Measurements from ENCODE around the gene CYP2E1.
"Not testable (repeated sequence)": the region's sequence is repeated elsewhere in the genome, so short reads cannot be mapped to it uniquely, and the experiment has no call there.

The CYP2E1 gene

DNA sequence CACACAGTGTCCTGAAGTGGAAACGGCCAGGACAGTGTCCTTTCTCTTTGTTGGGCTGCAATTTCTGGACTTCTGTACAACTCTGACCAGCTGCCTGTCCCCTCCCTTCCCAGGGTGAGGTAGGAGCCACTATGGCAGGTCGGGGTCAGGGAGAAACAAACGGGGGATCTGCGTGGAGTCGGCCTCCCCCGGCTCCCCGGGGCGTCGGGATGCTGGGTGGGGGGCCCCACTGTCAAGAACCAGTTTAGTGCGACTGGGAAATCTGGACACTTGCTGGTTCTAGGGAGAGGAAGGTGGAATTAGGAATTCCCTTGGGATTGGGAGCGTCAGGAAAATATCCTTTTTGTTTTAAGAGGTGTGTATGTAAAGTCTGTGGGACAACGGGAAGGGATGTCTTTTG is 37.7 kb downstream of the CYP2E1 start:
- Histone ChIP-seq H3K9me3 (ENCODE audit: insufficient read depth, low read depth, low read length) (peaks cover 76% of the 10 kb centered on the region), H3K27ac (ENCODE audit: low read length) (no peak overlapping the region), H3K4me1 (ENCODE audit: insufficient read depth, low read length) (no peaks in the 10 kb centered on the region), H3K27me3 (ENCODE audit: insufficient read depth, low read length) (peaks cover 2% of the 10 kb centered on the region), H3K36me3 (ENCODE audit: insufficient read depth, low read depth, low read length) (no peaks in the 10 kb centered on the region), H3K4me3 (ENCODE audit: low read length) (no peak overlapping the region), H3K9ac (ENCODE audit: low read depth, low read length) (no peak overlapping the region)

DNA sequence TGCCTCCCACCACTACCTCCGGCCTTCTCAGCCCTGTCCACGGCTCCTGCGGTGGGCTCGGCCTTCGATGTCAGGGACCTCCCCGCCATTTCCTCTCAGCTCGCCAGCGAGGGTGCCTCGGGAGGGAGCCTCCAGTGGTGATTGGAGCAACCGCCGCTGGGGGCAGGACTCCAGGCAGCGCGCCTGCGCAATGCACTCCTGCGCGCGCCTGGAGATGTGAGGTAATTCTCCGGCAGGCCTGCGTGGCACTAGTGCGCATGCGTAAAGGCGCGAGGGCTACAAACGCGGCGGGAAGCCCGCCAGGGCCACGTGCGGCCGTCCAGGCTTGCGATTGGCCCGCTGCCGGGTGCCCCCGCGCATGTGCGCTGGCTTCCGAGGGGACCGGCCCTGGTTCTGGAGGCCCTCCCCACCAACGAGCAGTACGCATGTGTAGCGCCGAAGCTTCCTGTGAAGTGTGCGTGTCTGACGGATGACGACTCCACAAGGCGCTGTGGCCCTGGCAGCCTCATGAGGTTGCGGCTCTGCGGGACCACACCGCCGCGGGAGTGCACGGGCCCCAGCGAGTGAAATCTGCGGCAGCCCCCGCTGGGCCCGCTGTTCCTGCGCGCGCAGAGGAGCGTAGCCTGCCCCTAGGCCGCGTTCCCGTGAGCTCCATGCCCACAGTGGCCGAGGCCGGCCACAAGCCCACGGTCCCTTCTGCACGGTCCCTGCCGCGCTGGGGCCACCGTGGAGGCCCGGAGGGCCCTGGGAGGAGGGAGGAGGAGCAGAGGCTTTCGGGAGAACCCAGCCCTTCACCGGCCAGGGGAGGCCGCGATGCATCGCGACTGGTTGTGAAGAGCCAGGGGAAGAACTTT is 38.5 kb downstream of the CYP2E1 start, which contains the start of gene SYCE1:
Gene SYCE1 (minus strand): TSS at position 143 of the 854 bp plus-strand sequence. CDS start 54 bp downstream, at position 89.
- Histone ChIP-seq H3K9me3 (ENCODE audit: insufficient read depth, low read depth, low read length) (peaks cover 69% of the 10 kb centered on the region), H3K27me3 (ENCODE audit: insufficient read depth, low read length) (peaks cover 4% of the 10 kb centered on the region), H3K4me3 (ENCODE audit: low read length) (no peak within 1 kb of the TSS), H3K36me3 (ENCODE audit: insufficient read depth, low read depth, low read length) (no peaks in the 10 kb centered on the region), H3K4me1 (ENCODE audit: insufficient read depth, low read length) (no peaks in the 10 kb centered on the region), H3K27ac (ENCODE audit: low read length) (no peak within 1 kb of the TSS), H3K9ac (ENCODE audit: low read depth, low read length) (no peak within 1 kb of the TSS)

DNA sequence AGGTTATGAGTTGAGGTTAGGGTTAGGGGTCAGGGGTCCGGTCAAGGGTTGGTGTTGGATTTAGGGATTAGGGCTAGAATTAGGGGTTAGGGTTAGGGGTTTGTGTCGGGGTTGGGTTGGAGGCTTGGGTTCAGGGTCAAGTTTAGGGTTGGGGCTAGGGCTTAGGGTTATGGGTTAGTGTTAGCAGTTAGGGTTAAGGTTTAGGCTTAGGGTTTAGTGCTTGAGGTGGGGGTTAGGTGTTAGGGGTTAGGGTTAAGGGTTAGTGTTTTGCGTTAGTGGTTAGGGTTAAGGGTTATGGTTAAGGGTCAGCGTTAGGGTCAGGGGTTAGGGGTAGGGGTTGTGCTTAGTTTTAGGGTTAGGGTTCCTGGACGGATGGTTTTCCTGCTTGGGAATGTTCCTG is 40.0 kb downstream of the CYP2E1 start:
- no peaks in the 10 kb centered on the region for H3K4me1 ChIP-seq (ENCODE audit: insufficient read depth, low read length)

DNA sequence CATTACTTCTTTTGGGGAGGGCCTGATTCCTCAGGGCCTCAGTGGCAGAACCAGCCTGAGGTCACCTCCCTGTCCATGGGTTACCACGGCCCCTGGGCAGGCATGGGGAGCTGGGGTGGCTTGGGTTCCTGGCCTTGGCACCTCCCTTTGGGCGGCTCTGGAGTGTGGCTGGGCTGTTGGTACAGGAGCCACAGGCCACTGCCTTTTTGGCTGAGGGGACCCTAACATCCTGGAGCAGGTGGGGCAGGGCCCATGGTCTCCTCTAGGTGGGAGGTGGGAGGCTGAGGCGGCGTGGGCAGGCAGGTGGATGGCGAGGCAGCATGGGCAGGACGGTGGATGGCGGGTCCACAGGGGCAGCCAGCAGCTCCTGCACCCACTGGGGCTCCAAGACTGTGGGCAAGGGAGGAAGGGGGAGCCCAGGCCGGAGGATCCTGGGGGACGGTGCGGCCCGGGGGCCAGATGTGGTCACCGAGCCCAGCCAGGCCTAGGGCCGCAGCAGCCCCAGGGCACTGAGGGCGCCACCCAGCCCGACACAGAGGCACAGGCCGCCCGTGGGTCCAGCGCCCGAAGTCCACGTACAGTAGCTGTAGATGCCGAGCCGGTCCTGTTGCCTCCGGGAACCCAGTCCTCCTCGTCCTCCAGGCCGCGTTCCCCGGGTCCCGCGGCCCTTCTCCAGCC is 40.6 kb downstream of the CYP2E1 start:
- Histone ChIP-seq H3K36me3 (ENCODE audit: insufficient read depth, low read depth, low read length) (no peaks in the 10 kb centered on the region), H3K9ac (ENCODE audit: low read depth, low read length) (no peak overlapping the region), H3K9me3 (ENCODE audit: insufficient read depth, low read depth, low read length) (peaks cover 52% of the 10 kb centered on the region), H3K4me1 (ENCODE audit: insufficient read depth, low read length) (no peaks in the 10 kb centered on the region), H3K27me3 (ENCODE audit: insufficient read depth, low read length) (peaks cover 4% of the 10 kb centered on the region), H3K27ac (ENCODE audit: low read length) (no peak overlapping the region), H3K4me3 (ENCODE audit: low read length) (no peak overlapping the region)

More for the DNA sequence above, 40.0 kb downstream of the CYP2E1 start:
- Histone ChIP-seq H3K27me3 (ENCODE audit: insufficient read depth, low read length) (peaks cover 4% of the 10 kb centered on the region), H3K9me3 (ENCODE audit: insufficient read depth, low read depth, low read length) (peaks cover 55% of the 10 kb centered on the region), H3K4me3 (ENCODE audit: low read length) (no peak overlapping the region), H3K27ac (ENCODE audit: low read length) (no peak overlapping the region), H3K9ac (ENCODE audit: low read depth, low read length) (no peak overlapping the region), H3K36me3 (ENCODE audit: insufficient read depth, low read depth, low read length) (no peaks in the 10 kb centered on the region)

DNA sequence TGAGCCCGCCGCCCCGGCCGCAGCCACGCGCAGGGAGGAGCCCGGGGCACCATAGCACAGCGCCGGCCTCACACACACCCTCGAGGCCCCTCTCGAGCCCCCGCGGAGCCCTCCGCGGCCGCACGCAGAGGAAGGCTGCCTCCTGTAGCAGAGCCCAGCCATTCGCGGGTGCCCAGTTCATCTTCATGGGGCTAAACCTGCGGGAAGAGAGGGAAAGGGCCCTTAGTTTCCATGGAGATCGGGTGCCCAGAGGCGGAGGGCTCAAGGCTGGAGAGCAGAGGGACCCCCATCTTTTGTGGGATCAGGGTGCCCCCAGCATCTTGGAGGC is 41.1 kb downstream of the CYP2E1 start:
- peaks cover 52% of the 10 kb centered on the region for H3K9me3 ChIP-seq (ENCODE audit: insufficient read depth, low read depth, low read length)
- H3K4me1 ChIP-seq (ENCODE audit: insufficient read depth, low read length): no peaks in the 10 kb centered on the region
- H3K27me3 ChIP-seq (ENCODE audit: insufficient read depth, low read length): peaks cover 4% of the 10 kb centered on the region
- no peak overlapping the region for H3K27ac ChIP-seq (ENCODE audit: low read length)
- H3K4me3 ChIP-seq (ENCODE audit: low read length): no peak overlapping the region
- no peak overlapping the region for H3K9ac ChIP-seq (ENCODE audit: low read depth, low read length)
- H3K36me3 ChIP-seq (ENCODE audit: insufficient read depth, low read depth, low read length): no peaks in the 10 kb centered on the region

DNA sequence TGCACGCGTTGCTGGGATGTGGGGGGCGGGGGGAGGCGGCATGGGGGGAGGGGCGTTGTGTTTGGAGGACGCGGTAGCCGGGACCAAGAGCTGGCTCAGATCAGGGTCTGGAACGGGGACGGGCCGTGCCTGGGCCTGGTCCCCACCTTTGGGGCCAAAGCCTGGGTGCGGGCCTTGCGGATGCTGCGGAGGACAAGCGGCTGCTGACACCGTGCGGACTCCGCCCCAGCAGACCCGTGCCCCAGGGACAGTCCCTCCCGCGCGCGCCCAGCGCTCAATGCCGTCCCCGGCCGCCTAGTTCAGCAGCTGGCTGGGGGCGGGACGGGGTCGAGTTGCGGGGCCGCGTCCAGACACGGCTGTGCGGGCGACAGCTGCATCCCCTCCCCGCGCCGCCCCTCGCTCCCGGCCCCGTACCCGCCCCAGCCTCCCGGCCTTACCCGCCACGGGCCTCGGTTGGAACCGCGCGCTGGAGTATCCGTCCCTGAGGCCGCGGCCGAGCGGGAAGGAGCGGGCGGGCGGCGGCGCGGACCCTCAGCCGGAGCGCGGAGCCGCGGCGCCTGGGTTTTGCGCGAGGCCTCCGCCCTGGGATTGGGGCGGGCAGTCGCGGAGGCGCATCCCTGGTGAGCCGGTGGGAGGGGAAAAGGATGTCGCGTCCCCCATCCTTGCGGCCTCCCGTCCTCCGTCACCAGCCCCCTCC is 41.8 kb downstream of the CYP2E1 start:
- H3K4me1 ChIP-seq (ENCODE audit: insufficient read depth, low read length); H3K9ac ChIP-seq (ENCODE audit: low read depth, low read length); H3K27me3 ChIP-seq (ENCODE audit: insufficient read depth, low read length); H3K27ac ChIP-seq (ENCODE audit: low read length); H3K4me3 ChIP-seq (ENCODE audit: low read length); H3K36me3 ChIP-seq (ENCODE audit: insufficient read depth, low read depth, low read length): not testable (repeated sequence)
- peaks cover 51% of the 10 kb centered on the region for H3K9me3 ChIP-seq (ENCODE audit: insufficient read depth, low read depth, low read length)

DNA sequence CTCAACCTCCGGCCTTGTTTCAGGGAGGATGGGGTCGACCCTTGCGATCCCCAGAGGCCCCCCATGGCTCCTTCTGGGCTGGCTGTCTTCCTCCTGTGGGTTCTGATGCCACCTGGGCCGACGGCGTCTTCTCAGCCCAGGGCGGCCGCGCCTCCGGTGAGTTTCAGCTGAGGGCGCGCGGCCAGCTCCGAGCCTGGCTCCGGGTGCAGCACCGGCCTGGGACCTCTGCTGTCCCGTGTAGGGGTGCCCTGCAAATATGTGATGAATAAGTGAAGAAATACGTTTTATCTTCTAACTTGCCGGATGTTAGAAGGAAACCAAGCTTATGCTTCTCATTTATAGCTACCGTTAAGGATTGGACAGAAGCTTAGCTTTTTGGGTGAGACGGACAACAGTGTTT is 42.6 kb downstream of the CYP2E1 start:
- not testable (repeated sequence) for H3K27me3 ChIP-seq (ENCODE audit: insufficient read depth, low read length); H3K36me3 ChIP-seq (ENCODE audit: insufficient read depth, low read depth, low read length); H3K27ac ChIP-seq (ENCODE audit: low read length); H3K9ac ChIP-seq (ENCODE audit: low read depth, low read length); H3K4me3 ChIP-seq (ENCODE audit: low read length); H3K4me1 ChIP-seq (ENCODE audit: insufficient read depth, low read length)
- peaks cover 47% of the 10 kb centered on the region for H3K9me3 ChIP-seq (ENCODE audit: insufficient read depth, low read depth, low read length)

DNA sequence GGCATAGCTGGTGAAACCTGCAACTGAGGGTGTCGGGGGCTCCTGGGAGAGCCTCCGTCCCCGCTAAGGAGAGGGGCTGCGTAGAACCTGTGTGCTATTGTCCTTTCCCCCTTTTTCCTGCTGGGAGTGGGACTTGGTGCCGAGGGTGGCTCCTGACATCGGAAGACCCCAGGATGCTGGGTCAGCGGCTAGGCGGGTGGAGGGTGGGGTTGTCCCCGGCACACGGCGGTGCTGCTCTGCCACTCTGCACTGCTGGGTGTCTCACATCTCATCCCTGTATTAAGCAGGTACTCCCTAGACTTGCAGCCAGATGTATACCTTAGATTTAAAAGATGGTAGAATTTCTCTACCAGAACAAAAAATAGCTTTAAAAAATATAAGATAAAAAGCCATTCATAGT is 44.9 kb downstream of the CYP2E1 start:
- H3K9ac ChIP-seq (ENCODE audit: low read depth, low read length); H3K36me3 ChIP-seq (ENCODE audit: insufficient read depth, low read depth, low read length); H3K4me1 ChIP-seq (ENCODE audit: insufficient read depth, low read length); H3K27me3 ChIP-seq (ENCODE audit: insufficient read depth, low read length); H3K4me3 ChIP-seq (ENCODE audit: low read length); H3K27ac ChIP-seq (ENCODE audit: low read length): not testable (repeated sequence)
- H3K9me3 ChIP-seq (ENCODE audit: insufficient read depth, low read depth, low read length): peaks cover 27% of the 10 kb centered on the region

DNA sequence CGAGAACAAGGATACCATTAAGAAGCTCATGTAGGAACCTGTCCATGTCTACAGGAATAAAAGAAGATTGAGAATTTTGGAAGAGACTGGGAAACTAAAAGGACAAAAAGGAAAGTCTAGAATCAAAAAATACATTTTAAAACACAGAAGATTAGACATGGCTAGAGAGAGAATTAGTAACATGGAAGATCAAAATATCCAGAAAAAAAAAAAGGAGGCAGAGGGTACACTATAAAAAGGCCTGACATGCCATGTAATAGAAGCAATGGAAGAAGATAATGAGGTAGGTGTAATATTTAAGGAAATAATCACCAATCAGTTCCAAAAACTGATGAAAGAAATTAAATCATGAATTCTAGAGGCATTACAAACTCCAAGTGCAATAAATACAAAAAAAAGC is 46.3 kb downstream of the CYP2E1 start:
- not testable (repeated sequence) for H3K4me3 ChIP-seq (ENCODE audit: low read length); H3K36me3 ChIP-seq (ENCODE audit: insufficient read depth, low read depth, low read length); H3K9ac ChIP-seq (ENCODE audit: low read depth, low read length); H3K4me1 ChIP-seq (ENCODE audit: insufficient read depth, low read length); H3K27me3 ChIP-seq (ENCODE audit: insufficient read depth, low read length); H3K27ac ChIP-seq (ENCODE audit: low read length)
- peaks cover 19% of the 10 kb centered on the region; the same call in 1 of the 2 replicates for H3K9me3 ChIP-seq (ENCODE audit: insufficient read depth, low read depth, low read length)

DNA sequence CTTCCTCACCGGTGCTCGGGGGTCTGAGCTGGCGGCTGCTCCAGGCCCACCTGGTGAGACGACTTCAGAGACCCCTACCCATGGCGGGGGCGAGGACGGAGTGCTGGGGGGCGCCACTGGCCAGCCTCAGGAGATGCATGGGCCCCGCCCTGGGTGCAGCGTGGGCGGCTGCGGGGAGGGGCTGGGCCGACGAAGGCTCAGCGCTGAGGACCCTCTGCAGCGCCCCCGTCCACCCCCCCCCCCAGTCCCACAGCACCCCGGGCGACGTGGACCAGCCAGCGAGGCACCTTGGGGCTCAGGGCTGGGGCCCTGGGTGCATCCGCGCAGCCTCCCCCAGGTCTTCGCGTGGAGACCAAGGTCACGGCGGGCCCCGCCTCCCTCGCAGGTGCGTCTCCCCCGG is 49.9 kb downstream of the CYP2E1 start:
- H3K27ac ChIP-seq (ENCODE audit: low read length); H3K4me3 ChIP-seq (ENCODE audit: low read length); H3K36me3 ChIP-seq (ENCODE audit: insufficient read depth, low read depth, low read length); H3K27me3 ChIP-seq (ENCODE audit: insufficient read depth, low read length); H3K9ac ChIP-seq (ENCODE audit: low read depth, low read length); H3K4me1 ChIP-seq (ENCODE audit: insufficient read depth, low read length): not testable (repeated sequence)
- H3K9me3 ChIP-seq (ENCODE audit: insufficient read depth, low read depth, low read length): peaks cover 19% of the 10 kb centered on the region

Data from iPS-20b (cell line).